Measurements from ENCODE around the gene SSTR4. TPM values are rescaled to one million over a fixed set of nuclear protein-coding genes. Genes with fewer than 3 reads are reported as not detected.

SSTR4 gene
- total RNA-seq, 2 donors from 2014 or later: not detected

GRCh38 chr20:23047738-23048214, 12.7 kb downstream of the SSTR4 start:
- Histone ChIP-seq H3K9me3 (no peaks in the 10 kb centered on the region), H3K27ac (no peak overlapping the region), H3K36me3 (no peaks in the 10 kb centered on the region), H3K4me3 (peak overlapping the region; percentile 33), H3K9ac (ENCODE audit: low read depth in 2 of 2, low read length in 2 of 2) (no peak overlapping the region), H3K27me3 (peaks cover 53% of the 10 kb centered on the region), H3K4me1 (peaks cover 6% of the 10 kb centered on the region)
- intact Hi-C loops (cut with DNase I): loop anchor here (10.0 kb wide), 1 partner anchor 157 kb away; no protein-coding TSS in a partner anchor
- no peak for DNase-seq
- TF ChIP-seq CTCF (IDR thresholded peaks at IDR 0.05): no peak

GRCh38 chr20:23048283-23049200, 13.4 kb downstream of the SSTR4 start:
- H3K27me3 ChIP-seq: peaks cover 53% of the 10 kb centered on the region
- DNase-seq: peak; percentile 32
- H3K36me3 ChIP-seq: no peaks in the 10 kb centered on the region
- no peaks in the 10 kb centered on the region for H3K9me3 ChIP-seq
- H3K9ac ChIP-seq (ENCODE audit: low read depth in 2 of 2, low read length in 2 of 2): peak overlapping the region in 1 of 2 donors; percentile 50
- peak; percentile 25 for TF ChIP-seq CTCF (IDR thresholded peaks at IDR 0.05)
- peaks cover 6% of the 10 kb centered on the region for H3K4me1 ChIP-seq
- H3K27ac ChIP-seq: peak overlapping the region; percentile 63
- peak overlapping the region; percentile 33 for H3K4me3 ChIP-seq
- intact Hi-C loops (cut with DNase I): loop anchor here (10.0 kb wide), 1 partner anchor 156 kb away; no protein-coding TSS in a partner anchor

GRCh38 chr20:23049201-23050075, 14.3 kb downstream of the SSTR4 start, which contains the start of gene THBD:
Gene THBD (minus strand): TSS chr20:23049672. CDS start chr20:23049504, 168 bp downstream.
- H3K27me3 ChIP-seq: peaks cover 53% of the 10 kb centered on the region
- peak; percentile 53 for DNase-seq
- intact Hi-C loops (cut with DNase I): loop anchor here (10.0 kb wide), 1 partner anchor 155 kb away; no protein-coding TSS in a partner anchor

GRCh38 chr20:23050076-23050838, 15.1 kb downstream of the SSTR4 start:
- intact Hi-C loops (cut with DNase I): no loop called here
- H3K27ac ChIP-seq: peak overlapping the region; percentile 63
- H3K9me3 ChIP-seq: no peaks in the 10 kb centered on the region
- DNase-seq: peak; percentile 39
- H3K27me3 ChIP-seq: peaks cover 53% of the 10 kb centered on the region
- peak overlapping the region in 1 of 2 donors; percentile 42 for H3K9ac ChIP-seq (ENCODE audit: low read depth in 2 of 2, low read length in 2 of 2)
- H3K4me3 ChIP-seq: peak overlapping the region; percentile 33
- peaks cover 6% of the 10 kb centered on the region for H3K4me1 ChIP-seq
- H3K36me3 ChIP-seq: no peaks in the 10 kb centered on the region
- TF ChIP-seq CTCF (IDR thresholded peaks at IDR 0.05): no peak

More at GRCh38 chr20:23049201-23050075, 14.3 kb downstream of the SSTR4 start, which contains the start of gene THBD:
- no peak for TF ChIP-seq CTCF (IDR thresholded peaks at IDR 0.05)
- Histone ChIP-seq H3K9ac (ENCODE audit: low read depth in 2 of 2, low read length in 2 of 2) (peak within 1 kb of the TSS in 1 of 2 donors; percentile 50), H3K36me3 (no peaks in the 10 kb centered on the region), H3K9me3 (no peaks in the 10 kb centered on the region), H3K4me1 (peaks cover 6% of the 10 kb centered on the region), H3K27ac (peak within 1 kb of the TSS; percentile 63), H3K4me3 (peak within 1 kb of the TSS; percentile 33)

All from colonic mucosa (tissue), 4 donors.